ENCODE results near the gene PIWIL4.

DNA sequence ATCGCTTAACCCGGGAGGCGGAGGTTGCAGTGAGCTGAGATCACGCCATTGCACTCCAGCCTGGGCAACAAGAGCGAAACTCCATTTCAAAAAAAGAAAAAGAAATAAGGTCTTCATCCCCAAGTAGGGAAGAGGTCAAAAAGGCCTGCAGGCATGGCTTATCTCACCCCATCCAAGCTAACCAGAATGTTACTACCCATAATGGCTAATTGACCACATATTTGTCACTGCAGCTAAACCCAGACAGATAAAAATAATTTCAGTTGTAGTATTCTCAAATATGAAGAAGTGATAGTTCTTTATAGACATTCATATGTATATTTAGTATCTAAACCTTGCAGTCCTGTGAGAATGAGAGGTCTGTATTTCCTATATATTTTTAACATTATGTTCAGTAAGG, 17.8 kb downstream of the PIWIL4 start:
- TF ChIP-seq, protein P1, sequence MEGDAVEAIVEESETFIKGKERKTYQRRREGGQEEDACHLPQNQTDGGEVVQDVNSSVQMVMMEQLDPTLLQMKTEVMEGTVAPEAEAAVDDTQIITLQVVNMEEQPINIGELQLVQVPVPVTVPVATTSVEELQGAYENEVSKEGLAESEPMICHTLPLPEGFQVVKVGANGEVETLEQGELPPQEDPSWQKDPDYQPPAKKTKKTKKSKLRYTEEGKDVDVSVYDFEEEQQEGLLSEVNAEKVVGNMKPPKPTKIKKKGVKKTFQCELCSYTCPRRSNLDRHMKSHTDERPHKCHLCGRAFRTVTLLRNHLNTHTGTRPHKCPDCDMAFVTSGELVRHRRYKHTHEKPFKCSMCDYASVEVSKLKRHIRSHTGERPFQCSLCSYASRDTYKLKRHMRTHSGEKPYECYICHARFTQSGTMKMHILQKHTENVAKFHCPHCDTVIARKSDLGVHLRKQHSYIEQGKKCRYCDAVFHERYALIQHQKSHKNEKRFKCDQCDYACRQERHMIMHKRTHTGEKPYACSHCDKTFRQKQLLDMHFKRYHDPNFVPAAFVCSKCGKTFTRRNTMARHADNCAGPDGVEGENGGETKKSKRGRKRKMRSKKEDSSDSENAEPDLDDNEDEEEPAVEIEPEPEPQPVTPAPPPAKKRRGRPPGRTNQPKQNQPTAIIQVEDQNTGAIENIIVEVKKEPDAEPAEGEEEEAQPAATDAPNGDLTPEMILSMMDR (IDR thresholded peaks at IDR 0.05): no peak
- TF ChIP-seq POLR2A (IDR thresholded peaks at IDR 0.05) (no peak), POLR2AphosphoS5 (IDR thresholded peaks at IDR 0.05) (no peak)

Measured in breast epithelium (tissue), 3 donors.